Neuronal stem cell (in vitro differentiated cells): ENCODE data around the gene CELF4.
A peak's percentile ranks its signal among the peaks of the same experiment; 100 is the strongest.

Experiments used
- DNase-seq: peaks from one replicate; pipeline ENCODE4 v3.0.0-alpha.2; 2013; ENCODE audit warnings: low spot score
- H2AFZ ChIP-seq: one replicate; pipeline ENCODE4 v1.6.1; 2013; ENCODE audit warnings: mild to moderate bottlenecking, low read length, inconsistent platforms
- H2AK5ac ChIP-seq: 2 replicates; pipeline ENCODE4 v1.6.1; 2013; ENCODE audit warnings: low read depth, mild to moderate bottlenecking, inconsistent platforms, low read length, moderate library complexity, mixed read lengths
- H2BK120ac ChIP-seq: 2 replicates; pipeline ENCODE4 v1.6.1; 2013; ENCODE audit warnings: low read depth, mild to moderate bottlenecking, inconsistent platforms, low read length, moderate library complexity, mixed read lengths
- H2BK12ac ChIP-seq: one replicate; pipeline ENCODE4 v1.6.1; 2013; ENCODE audit warnings: low read length, inconsistent platforms
- H2BK15ac ChIP-seq: 2 replicates; pipeline ENCODE4 v1.6.1; 2013; ENCODE audit warnings: mild to moderate bottlenecking, low read length, inconsistent platforms, mixed read lengths
- H2BK5ac ChIP-seq: one replicate; pipeline ENCODE4 v1.6.1; 2013; ENCODE audit warnings: inconsistent platforms, mild to moderate bottlenecking, low read length, moderate library complexity
- H3K14ac ChIP-seq: one replicate; pipeline ENCODE4 v1.6.1; 2013; ENCODE audit warnings: low read length, inconsistent platforms
- H3K18ac ChIP-seq: 2 replicates; pipeline ENCODE4 v1.6.1; 2013; ENCODE audit warnings: low read length, inconsistent platforms
- H3K23ac ChIP-seq: 2 replicates; pipeline ENCODE4 v1.6.1; 2013; ENCODE audit warnings: low read depth, mild to moderate bottlenecking, mixed read lengths, low read length, inconsistent platforms; ENCODE audit not compliant: poor library complexity
- H3K27ac ChIP-seq: replicated peaks from 3 replicates; pipeline ENCODE4 v1.5.1; 2013; ENCODE audit warnings: low read length, inconsistent platforms
- H3K27me3 ChIP-seq, 3 experiments: 2 replicates each; pipeline ENCODE4 v1.6.1; 2013; ENCODE audit warnings: low read length in 3 of 3, mild to moderate bottlenecking in 2 of 3, inconsistent platforms in 1 of 3, low read depth in 1 of 3, mixed read lengths in 1 of 3, moderate library complexity in 1 of 3; ENCODE audit not compliant: control insufficient read depth in 3 of 3, insufficient read depth in 3 of 3
- H3K36me3 ChIP-seq, 2 donors: replicated peaks in 1 of 2; 2 replicates each; pipeline ENCODE4 v1.6.1; 2013; ENCODE audit warnings: low read length in 2 of 2; ENCODE audit not compliant: control insufficient read depth in 2 of 2, insufficient read depth in 2 of 2
- H3K4ac ChIP-seq: 2 replicates; pipeline ENCODE4 v1.6.1; 2013; ENCODE audit warnings: inconsistent platforms, mild to moderate bottlenecking, low read length, moderate library complexity
- H3K4me1 ChIP-seq, 2 donors: 1 replicate in 1 of 2; 2 replicates in 1 of 2; pipeline ENCODE4 v1.6.1; 2013; ENCODE audit warnings: low read length in 2 of 2, low read depth in 1 of 2; ENCODE audit not compliant: control insufficient read depth in 2 of 2, insufficient read depth in 1 of 2
- H3K4me2 ChIP-seq: one replicate; pipeline ENCODE4 v1.6.1; 2013; ENCODE audit warnings: mild to moderate bottlenecking, low read length, inconsistent platforms; ENCODE audit not compliant: insufficient read depth, poor library complexity, severe bottlenecking
- H3K4me3 ChIP-seq, 2 donors: 2 replicates each; pipeline ENCODE4 v1.5.1; 2013; ENCODE audit warnings: low read length in 2 of 2, mild to moderate bottlenecking in 2 of 2, inconsistent platforms in 1 of 2, moderate library complexity in 1 of 2
- H3K79me1 ChIP-seq: one replicate; pipeline ENCODE4 v1.6.1; 2013; ENCODE audit warnings: low read depth, mild to moderate bottlenecking, inconsistent platforms, low read length, moderate library complexity
- H3K9ac ChIP-seq: one replicate; pipeline ENCODE4 v1.6.1; 2013; ENCODE audit warnings: mild to moderate bottlenecking, low read depth, low read length, inconsistent platforms; ENCODE audit not compliant: poor library complexity
- H3K9me3 ChIP-seq, 2 donors: replicated peaks in 1 of 2; 2 replicates each; pipeline versions ENCODE3 to v1.6.1; 2013; ENCODE audit warnings: low read length in 2 of 2, mild to moderate bottlenecking in 2 of 2, inconsistent platforms in 1 of 2, low read depth in 1 of 2, mixed read lengths in 1 of 2, moderate library complexity in 1 of 2; ENCODE audit not compliant: control insufficient read depth in 2 of 2, insufficient read depth in 1 of 2
- H4K8ac ChIP-seq: one replicate; pipeline ENCODE4 v1.6.1; 2013; ENCODE audit warnings: low read depth, mild to moderate bottlenecking, inconsistent platforms, low read length, moderate library complexity
- H4K91ac ChIP-seq: one replicate; pipeline ENCODE4 v1.6.1; 2013; ENCODE audit warnings: low read length, low read depth, mild to moderate bottlenecking, inconsistent platforms; ENCODE audit not compliant: poor library complexity
- WGBS, 2 donors: extraction: QIAGEN DNeasy Blood & Tissue Kit; methylation state at CpG; one replicate each; pipeline ENCODE4 v1.1.7; 2013; ENCODE audit warnings: missing lambda C conversion rate in 2 of 2, mixed read lengths in 1 of 2; ENCODE audit not compliant: insufficient read length in 2 of 2, insufficient replicate concordance in 1 of 2; ENCODE audit errors: extremely low coverage in 2 of 2; 5-methylcytosine and 5-hydroxymethylcytosine counted together

The CELF4 gene

DNA sequence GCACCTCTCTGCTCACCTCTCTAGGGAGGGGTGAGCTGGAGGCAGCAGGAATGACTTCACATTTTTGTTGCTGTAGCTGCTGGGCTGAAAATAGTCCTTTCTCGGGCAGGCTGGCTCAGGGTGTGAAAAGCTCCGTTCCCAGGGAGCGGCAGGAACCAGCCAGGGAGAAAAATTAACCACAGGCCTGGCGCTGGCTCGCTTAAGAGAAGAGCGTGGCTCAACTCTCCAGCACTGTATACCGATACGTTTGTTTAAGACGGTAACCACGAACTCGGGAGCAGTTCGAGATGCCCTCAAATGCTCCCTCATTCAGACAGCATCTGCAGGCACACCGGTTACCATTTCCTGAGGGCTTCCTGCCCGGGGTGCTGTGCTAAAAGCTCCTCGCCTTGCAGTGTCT, 129.6 kb downstream of the CELF4 start:
- Histone ChIP-seq H3K36me3 (no peaks in the 10 kb centered on the region), H3K27me3 (peaks cover 0 to 4% (median 0%) of the 10 kb centered on the region in 3 experiments), H2BK5ac (no peak overlapping the region), H3K14ac (no peak overlapping the region), H3K27ac (no peak overlapping the region), H2BK12ac (no peak overlapping the region), H4K91ac (no peak overlapping the region), H3K4me1 (peaks cover 0 to 6% of the 10 kb centered on the region in 2 donors), H3K79me1 (no peaks in the 10 kb centered on the region), H2BK120ac (no peak overlapping the region), H2AFZ (no peak overlapping the region), H3K18ac (peak overlapping the region; percentile 31), H2BK15ac (no peak overlapping the region), H3K9ac (no peak overlapping the region), H4K8ac (no peak overlapping the region), H2AK5ac (no peak overlapping the region), H3K4ac (no peak overlapping the region), H3K9me3 (peaks cover 0 to 3% of the 10 kb centered on the region in 2 donors), H3K4me3 (no peak overlapping the region), H3K23ac (no peak overlapping the region), H3K4me2 (no peak overlapping the region)
- no peak for DNase-seq
- WGBS, 2 donors = no CpG with 5 or more reads among the region's 15 CpGs

DNA sequence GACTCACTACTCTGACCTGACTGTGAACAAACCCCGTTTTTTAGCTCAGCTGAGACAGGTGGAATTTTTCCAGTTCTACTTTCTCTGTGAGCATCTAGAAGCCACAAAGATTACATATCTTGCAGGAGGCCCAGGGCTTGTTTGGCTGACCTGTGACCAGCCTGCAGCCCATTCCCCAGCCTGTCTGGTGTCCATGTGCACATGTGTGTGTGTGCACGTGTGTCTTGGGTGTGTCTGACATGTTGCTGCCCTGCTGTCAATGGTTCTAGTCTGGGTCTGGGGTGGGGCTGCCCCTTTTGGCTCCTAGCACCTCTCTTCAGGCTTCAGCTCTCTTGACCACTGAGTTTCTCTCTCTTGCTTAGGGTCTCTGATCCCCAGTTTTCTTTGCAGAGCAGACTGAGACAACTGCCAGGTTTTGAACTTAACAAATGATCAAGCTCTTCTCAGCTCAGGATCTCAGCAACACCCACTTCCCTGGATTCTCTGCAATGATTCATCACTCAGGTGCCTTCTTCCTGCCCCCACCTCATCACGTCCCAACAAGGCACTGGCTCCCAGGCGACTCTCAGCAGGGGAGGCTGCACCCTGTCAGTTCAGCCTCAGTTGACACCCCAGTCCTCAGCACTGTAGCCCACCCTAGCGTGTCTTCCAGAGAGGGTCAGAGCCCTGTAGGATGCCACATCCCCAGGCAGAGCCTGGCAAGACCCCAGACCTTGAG, 130.3 kb downstream of the CELF4 start:
- H3K9ac ChIP-seq = no peak overlapping the region
- H4K91ac ChIP-seq = no peak overlapping the region
- peaks cover 0 to 3% of the 10 kb centered on the region in 2 donors for H3K9me3 ChIP-seq
- peaks cover 0 to 6% of the 10 kb centered on the region in 2 donors for H3K4me1 ChIP-seq
- no peak overlapping the region for H2BK120ac ChIP-seq
- peak overlapping the region; percentile 89 for H3K18ac ChIP-seq
- no peak overlapping the region for H3K4ac ChIP-seq
- peak overlapping the region; percentile 77 for H3K14ac ChIP-seq
- H3K4me3 ChIP-seq = no peak overlapping the region
- H3K27ac ChIP-seq = no peak overlapping the region
- H2BK12ac ChIP-seq = no peak overlapping the region
- H4K8ac ChIP-seq = no peak overlapping the region
- peak overlapping the region; percentile 67 for H2AK5ac ChIP-seq
- H2BK15ac ChIP-seq = peak overlapping the region; percentile 25
- DNase-seq = no peak
- H3K27me3 ChIP-seq = peaks cover 0 to 4% (median 0%) of the 10 kb centered on the region in 3 experiments
- no peaks in the 10 kb centered on the region for H3K79me1 ChIP-seq
- H2AFZ ChIP-seq = no peak overlapping the region
- no peaks in the 10 kb centered on the region for H3K36me3 ChIP-seq
- H3K23ac ChIP-seq = no peak overlapping the region
- no peak overlapping the region for H3K4me2 ChIP-seq
- no peak overlapping the region for H2BK5ac ChIP-seq
- no CpG with 5 or more reads among the region's 5 CpGs for WGBS, 2 donors

DNA sequence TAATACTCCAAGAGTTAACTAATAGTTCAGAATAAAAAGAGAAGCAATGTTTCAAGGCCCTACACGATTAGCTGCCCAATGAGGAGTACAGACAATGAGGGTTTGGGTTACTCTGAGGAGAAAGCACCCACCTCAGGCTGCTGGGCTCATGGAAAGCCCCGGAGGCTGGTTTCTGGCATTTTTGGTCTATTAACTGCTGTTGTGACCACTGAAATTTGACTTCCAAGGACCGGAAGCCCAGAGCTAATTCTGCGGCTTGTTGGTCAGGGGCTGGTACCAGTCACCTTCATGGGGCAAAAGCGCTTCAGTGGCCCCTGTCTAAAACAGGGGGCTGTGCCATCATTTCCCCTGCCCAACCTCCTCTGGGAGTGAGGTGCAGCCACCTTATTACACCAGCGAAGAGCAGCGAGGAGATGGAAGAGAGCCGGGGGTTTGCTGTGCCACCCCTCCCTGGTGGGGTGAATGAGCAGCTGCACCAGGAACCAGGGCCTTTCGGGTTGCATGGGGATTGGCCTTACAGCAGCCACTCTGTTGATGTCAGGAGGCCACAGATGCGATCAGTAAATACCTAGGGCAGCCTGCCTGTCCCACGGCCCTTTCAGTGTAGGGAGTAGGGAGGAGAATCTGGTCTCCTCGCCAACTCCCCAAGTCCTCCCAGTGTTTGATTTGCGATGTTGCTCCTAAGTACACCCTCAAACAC, 131.3 kb downstream of the CELF4 start:
- Histone ChIP-seq H2BK5ac (no peak overlapping the region), H3K23ac (no peak overlapping the region), H3K36me3 (no peaks in the 10 kb centered on the region), H3K14ac (no peak overlapping the region), H3K18ac (no peak overlapping the region), H2AFZ (no peak overlapping the region), H4K8ac (no peak overlapping the region), H3K4me2 (no peak overlapping the region), H2BK120ac (no peak overlapping the region), H2AK5ac (no peak overlapping the region), H3K4me3 (no peak overlapping the region), H4K91ac (no peak overlapping the region), H2BK15ac (no peak overlapping the region), H3K9ac (no peak overlapping the region), H3K27ac (no peak overlapping the region), H3K9me3 (peaks cover 0 to 3% of the 10 kb centered on the region in 2 donors), H3K4me1 (peaks cover 0 to 7% of the 10 kb centered on the region in 2 donors), H2BK12ac (no peak overlapping the region), H3K4ac (no peak overlapping the region), H3K27me3 (peaks cover 0 to 4% (median 0%) of the 10 kb centered on the region in 3 experiments), H3K79me1 (no peaks in the 10 kb centered on the region)
- DNase-seq = no peak
- no CpG with 5 or more reads among the region's 13 CpGs for WGBS, 2 donors

DNA sequence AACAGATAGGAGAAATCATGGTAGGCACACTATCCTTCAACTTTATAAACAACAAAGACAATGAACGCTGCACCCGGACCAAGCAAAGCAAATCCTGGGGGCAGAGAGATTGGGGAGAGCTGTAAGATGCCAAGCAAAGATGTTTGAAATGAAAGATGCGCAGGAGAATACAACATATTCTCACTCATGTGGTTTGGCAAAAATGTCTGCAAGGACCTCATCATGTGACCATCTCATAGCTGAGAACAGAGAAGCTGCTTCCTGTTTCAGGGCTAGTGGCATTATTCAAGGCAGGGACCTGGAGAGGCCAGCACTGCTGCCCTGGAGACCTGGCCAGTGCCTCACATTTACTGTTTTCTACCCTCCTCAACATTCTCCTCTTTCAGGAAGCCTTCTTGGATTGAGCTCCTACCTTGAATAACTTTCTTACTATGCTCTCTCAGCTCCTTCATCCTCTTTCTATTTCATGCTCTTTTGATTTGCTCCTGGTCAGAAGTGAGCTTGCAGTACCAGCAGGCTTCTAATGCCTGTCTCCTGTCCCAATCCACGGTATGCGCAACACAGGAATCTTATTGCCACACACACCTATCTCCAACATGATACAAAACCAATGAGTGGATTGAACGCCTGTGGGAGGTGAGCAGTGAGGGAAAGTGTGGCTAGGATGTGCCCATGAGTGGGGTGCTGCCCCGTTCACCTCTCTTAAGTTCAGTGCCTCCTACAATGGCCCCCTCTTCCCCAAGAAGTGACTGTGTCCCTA, 133.0 kb downstream of the CELF4 start:
- Histone ChIP-seq H2AFZ (no peak overlapping the region), H3K79me1 (no peaks in the 10 kb centered on the region), H4K8ac (no peak overlapping the region), H4K91ac (no peak overlapping the region), H3K9ac (no peak overlapping the region), H3K27ac (no peak overlapping the region), H3K23ac (no peak overlapping the region), H2BK5ac (no peak overlapping the region), H2BK15ac (no peak overlapping the region), H3K4ac (no peak overlapping the region), H3K9me3 (no peaks in the 10 kb centered on the region), H3K36me3 (no peaks in the 10 kb centered on the region), H2AK5ac (no peak overlapping the region), H3K14ac (no peak overlapping the region), H2BK12ac (no peak overlapping the region), H3K4me3 (no peak overlapping the region), H3K4me1 (peaks cover 0 to 7% of the 10 kb centered on the region in 2 donors), H3K18ac (peak overlapping the region; percentile 8), H2BK120ac (no peak overlapping the region), H3K27me3 (peaks cover 0 to 4% (median 0%) of the 10 kb centered on the region in 3 experiments), H3K4me2 (no peak overlapping the region)
- DNase-seq = no peak
- no CpG with 5 or more reads among the region's 7 CpGs for WGBS, 2 donors
